OCI-LY7 (cell line): ENCODE data around the gene TRERF1. TPM values are rescaled to one million over a fixed set of nuclear protein-coding genes. Genes with fewer than 3 reads are reported as not detected.

Experiments
- BruUV-seq: library from RNA; stranded (reverse); fragments of 400-500 nt; replicated peaks from 2 replicates; lab custom pipeline; 2021; lab: Mats Ljungman, UMichigan
- CTCF ChIA-PET: fragments of 300-600 bp; sonication (Branson Sonifier 250); formaldehyde crosslinking; loops from one replicate; lab custom pipeline; 2022; ENCODE audit warnings: antibody characterized with exemption; ENCODE audit not compliant: unreplicated experiment; lab: Charles Lee
- POLR2A ChIA-PET: fragments of 300-600 bp; sonication (Branson Sonifier 250); formaldehyde crosslinking; loops from one replicate; lab custom pipeline; 2022; ENCODE audit warnings: antibody characterized with exemption; lab: Charles Lee
- DNase-seq: peaks from one replicate; pipeline ENCODE4 v3.0.0-alpha.2; 2015; ENCODE audit warnings: low spot score
- H2AFZ ChIP-seq: fragments of 200-600 bp; sonication (generic), shearing (Covaris generic); 2 replicates; pipeline ENCODE4 v1.6.1; 2014; ENCODE audit warnings: mild to moderate bottlenecking, antibody characterized with exemption, low read length, moderate library complexity
- H3K27ac ChIP-seq: fragments of 200-600 bp; sonication (generic); 2 replicates; pipeline ENCODE4 v1.5.1; 2014; ENCODE audit warnings: mixed run types, low read depth, mild to moderate bottlenecking, moderate library complexity, low read length, inconsistent platforms; ENCODE audit not compliant: poor library complexity, severe bottlenecking
- H3K36me3 ChIP-seq: fragments of 200-600 bp; sonication (generic); 2 replicates; pipeline ENCODE4 v1.6.1; 2014; ENCODE audit warnings: mild to moderate bottlenecking, antibody characterized with exemption, low read length, moderate library complexity, mixed read lengths; ENCODE audit not compliant: insufficient read depth
- H3K4me1 ChIP-seq: fragments of 200-600 bp; sonication (generic); 2 replicates; pipeline ENCODE4 v1.5.1; 2014; ENCODE audit warnings: mild to moderate bottlenecking, low read length; ENCODE audit not compliant: insufficient read depth, poor library complexity, severe bottlenecking
- H3K4me2 ChIP-seq: fragments of 200-600 bp; sonication (generic); 2 replicates; pipeline ENCODE4 v1.6.1; 2014; ENCODE audit warnings: mild to moderate bottlenecking, low read length
- H3K4me3 ChIP-seq: fragments of 200-600 bp; sonication (generic); 2 replicates; pipeline ENCODE4 v1.5.1; 2014; ENCODE audit warnings: mild to moderate bottlenecking, low read depth, low read length; ENCODE audit not compliant: poor library complexity, severe bottlenecking
- H3K79me2 ChIP-seq: fragments of 200-600 bp; sonication (generic); 2 replicates; pipeline ENCODE4 v1.6.1; 2016; ENCODE audit warnings: low read depth, mild to moderate bottlenecking, low read length, moderate library complexity, mixed read lengths; ENCODE audit not compliant: insufficient read depth
- H3K9me2 ChIP-seq: fragments of 200-600 bp; sonication (generic); 2 replicates; pipeline ENCODE4 v1.6.1; 2016; ENCODE audit warnings: mild to moderate bottlenecking, low read length, mixed read lengths; ENCODE audit not compliant: insufficient read depth
- H3K9me3 ChIP-seq: fragments of 200-600 bp; sonication (generic); 2 replicates; pipeline ENCODE4 v1.6.1; 2014; ENCODE audit warnings: mild to moderate bottlenecking, mixed run types, low read length, mixed read lengths
- H4K20me1 ChIP-seq: fragments of 200-600 bp; sonication (generic); 2 replicates; pipeline ENCODE4 v1.6.1; 2014; ENCODE audit warnings: mild to moderate bottlenecking, antibody characterized with exemption, low read length, moderate library complexity, mixed read lengths; ENCODE audit not compliant: insufficient read depth
- CTCF ChIP-seq: fragments of 200-600 bp; sonication (generic); conservative IDR thresholded peaks from 2 replicates; pipeline ENCODE4 v1.5.1; 2014; ENCODE audit warnings: mild to moderate bottlenecking, antibody characterized with exemption, low read length, moderate library complexity, mixed read lengths
- EZH2phosphoT487 ChIP-seq: fragments of 200-600 bp; sonication (generic); IDR thresholded peaks from 2 replicates; pipeline ENCODE4 v1.6.1; 2018; ENCODE audit warnings: low read depth, borderline replicate concordance, mild to moderate bottlenecking, mixed run types, antibody characterized with exemption, low read length, moderate library complexity, mixed read lengths
- intact Hi-C: fragments of 100-400 bp; cut with micrococcal nuclease; formaldehyde crosslinking; loops from one replicate; pipeline ENCODE4 v1.10.0; 2022; ENCODE audit not compliant: unreplicated experiment
- total RNA-seq, 2 experiments: library from RNA; depleted of rRNA in 1 of 2; stranded (reverse); fragments of >200 nt in 1 of 2; shearing (Covaris generic) in 1 of 2; gene quantifications; 2 replicates each; pipeline ENCODE4 v1.2.3, GENCODE V29; 2014 to 2022

Gene TRERF1
- total RNA-seq, 2 experiments from 2014 or later = 5.7 to 12.9 TPM

DNA sequence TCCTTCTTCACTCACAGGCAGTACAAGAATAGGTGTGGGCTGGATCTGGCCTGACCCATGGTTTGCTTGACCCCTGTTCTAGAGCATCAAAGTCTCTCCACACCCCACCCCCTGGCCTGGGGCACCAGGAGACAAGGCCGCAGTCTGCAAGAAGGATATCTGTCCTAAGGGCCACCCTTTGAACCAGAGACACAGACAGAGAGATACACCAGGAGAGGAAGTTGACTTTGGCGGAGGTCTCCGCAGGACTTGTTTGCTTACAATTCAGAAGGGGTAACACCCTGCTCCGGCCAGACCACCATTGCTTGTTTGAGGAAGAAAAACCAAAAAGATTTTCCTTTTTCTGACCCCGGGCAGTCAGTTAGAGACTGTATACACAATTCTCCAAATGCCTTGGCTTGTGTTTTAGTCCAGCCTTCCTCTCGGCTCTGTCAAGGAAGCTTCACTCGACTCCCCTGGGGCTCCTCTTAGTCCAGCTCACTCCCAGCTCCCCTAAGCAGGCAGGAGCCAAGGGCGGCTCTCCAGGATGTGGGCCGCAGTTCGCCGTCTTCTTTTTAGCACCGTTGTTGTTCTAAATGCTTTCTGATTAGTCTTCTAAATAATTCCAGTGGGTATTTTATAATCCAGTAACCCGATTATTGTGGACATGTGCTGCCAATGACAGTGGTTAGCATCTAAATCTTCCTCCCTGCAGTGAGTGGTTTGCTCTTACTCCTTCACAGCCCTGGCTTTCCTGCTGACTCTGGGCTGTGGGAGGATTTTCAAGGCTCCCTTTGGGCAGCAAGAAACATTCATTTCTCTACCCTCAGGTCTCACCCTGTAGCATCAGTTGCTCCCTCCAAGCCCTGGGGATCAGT lies 175.5 kb downstream of the TRERF1 start:
- TF ChIP-seq CTCF = no peak
- no peak for TF ChIP-seq EZH2phosphoT487
- no peak overlapping the region for H3K4me3 ChIP-seq
- BruUV-seq = no TSS peak
- ChIA-PET POLR2A (no interaction called here), CTCF (no interaction called here)
- H3K4me2 ChIP-seq = no peak overlapping the region
- no peaks in the 10 kb centered on the region for H3K9me2 ChIP-seq
- no peak overlapping the region for H2AFZ ChIP-seq
- H3K36me3 ChIP-seq = no peaks in the 10 kb centered on the region
- H4K20me1 ChIP-seq = no peaks in the 10 kb centered on the region
- no peaks in the 10 kb centered on the region for H3K79me2 ChIP-seq
- H3K4me1 ChIP-seq = peaks cover 10% of the 10 kb centered on the region
- intact Hi-C loops = no loop called here
- no peak overlapping the region for H3K27ac ChIP-seq
- DNase-seq = no peak
- H3K9me3 ChIP-seq = no peaks in the 10 kb centered on the region

DNA sequence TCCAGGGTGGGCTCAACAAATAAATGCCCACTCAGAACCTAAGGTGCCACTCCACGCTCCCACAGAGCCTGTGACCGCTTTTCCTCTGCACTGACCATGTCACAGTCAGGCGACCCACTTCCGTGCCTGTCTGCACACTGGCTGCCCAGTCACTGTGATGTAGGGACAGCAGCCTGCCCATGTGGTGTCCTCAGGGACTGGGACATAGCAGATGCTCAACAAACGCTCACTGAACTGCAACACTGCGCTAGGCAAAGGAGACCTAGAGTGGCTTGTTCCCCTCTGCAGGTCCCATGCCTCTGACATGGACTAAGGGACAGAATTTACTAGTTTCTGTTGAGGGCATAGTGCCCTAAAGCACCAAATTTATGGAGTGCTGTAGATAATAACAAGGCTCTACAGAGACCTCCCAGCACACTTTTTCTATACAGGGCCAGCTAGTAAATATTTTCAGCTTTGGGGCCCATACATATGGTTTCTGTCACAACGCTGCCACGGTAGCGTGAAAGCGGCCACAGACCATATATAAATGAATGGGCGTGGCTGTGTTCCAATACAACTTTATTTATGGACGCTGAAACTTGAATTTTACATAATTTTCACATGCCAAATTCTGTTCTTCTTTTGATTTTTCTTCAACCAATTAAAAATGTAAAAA lies 176.2 kb downstream of the TRERF1 start:
- DNase-seq = no peak
- H3K9me2 ChIP-seq = no peaks in the 10 kb centered on the region
- H3K4me3 ChIP-seq = no peak overlapping the region
- peaks cover 10% of the 10 kb centered on the region for H3K4me1 ChIP-seq
- H3K4me2 ChIP-seq = no peak overlapping the region
- no TSS peak for BruUV-seq
- no peaks in the 10 kb centered on the region for H3K36me3 ChIP-seq
- no peak overlapping the region for H3K27ac ChIP-seq
- no peak for TF ChIP-seq EZH2phosphoT487
- TF ChIP-seq CTCF = no peak
- no peaks in the 10 kb centered on the region for H3K79me2 ChIP-seq
- no peaks in the 10 kb centered on the region for H4K20me1 ChIP-seq
- ChIA-PET CTCF (no interaction called here), POLR2A (no interaction called here)
- H2AFZ ChIP-seq = no peak overlapping the region
- no peaks in the 10 kb centered on the region for H3K9me3 ChIP-seq
- intact Hi-C loops = no loop called here

- TF ChIP-seq EZH2phosphoT487 = no peak
- no peak for TF ChIP-seq CTCF
- Histone ChIP-seq H3K4me1 (peaks cover 15% of the 10 kb centered on the region), H3K4me2 (no peak overlapping the region), H2AFZ (no peak overlapping the region), H3K9me2 (no peaks in the 10 kb centered on the region), H3K9me3 (no peaks in the 10 kb centered on the region), H3K27ac (no peak overlapping the region), H4K20me1 (no peaks in the 10 kb centered on the region), H3K36me3 (no peaks in the 10 kb centered on the region), H3K79me2 (no peaks in the 10 kb centered on the region), H3K4me3 (no peak overlapping the region)
- intact Hi-C loops = no loop called here
- BruUV-seq = no TSS peak
- POLR2A ChIA-PET = no interaction called here
- no peak for DNase-seq
- CTCF ChIA-PET = no interaction called here
These were observed 176.8 kb downstream of the TRERF1 start for GRCh38 chr6:42274898-42275297.
